Measurements from ENCODE around the gene BRCA2. TPM values are rescaled to one million over a fixed set of nuclear protein-coding genes. Genes with fewer than 3 reads are reported as not detected.

Gene BRCA2
- total and polyA plus RNA-seq, 2 experiments from 2014 or later = 28.6 to 38.7 TPM

DNA sequence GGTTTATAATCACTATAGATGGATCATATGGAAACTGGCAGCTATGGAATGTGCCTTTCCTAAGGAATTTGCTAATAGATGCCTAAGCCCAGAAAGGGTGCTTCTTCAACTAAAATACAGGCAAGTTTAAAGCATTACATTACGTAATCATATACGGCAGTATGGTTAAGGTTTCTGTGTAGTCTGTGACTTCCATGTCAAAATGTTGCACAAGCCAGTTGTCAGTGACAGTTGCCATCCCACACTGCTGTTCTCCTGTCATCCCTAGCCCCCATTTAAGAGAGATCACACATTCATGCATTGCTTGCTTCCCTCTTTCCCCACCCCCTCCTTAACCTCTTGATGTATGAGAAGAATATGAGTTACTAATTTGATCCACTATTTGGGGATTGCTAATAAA, 47.3 kb downstream of the BRCA2 start:
- peaks cover 5% of the 10 kb centered on the region; the same call in 1 of the 2 replicates for H3K36me3 ChIP-seq (ENCODE audit: insufficient read depth)
- Mint-ChIP-seq H3K4me3 (no peak overlapping the region), H3K36me3 (ENCODE audit: low read depth) (peaks cover 31% of the 10 kb centered on the region; the same call in 2 of the 3 replicates), H3K4me1 (no peaks in the 10 kb centered on the region; the same call in 2 of the 3 replicates), H3K27me3 (ENCODE audit: insufficient read depth, low read depth, poor library complexity) (peaks cover 2% of the 10 kb centered on the region), H3K27ac (no peak overlapping the region), H3K9me3 (no peaks in the 10 kb centered on the region; the same call in 2 of the 3 replicates)
- H3K4me1 ChIP-seq (ENCODE audit: insufficient read depth) = no peaks in the 10 kb centered on the region
- ATAC-seq (no peak), DNase-seq (ENCODE audit: low spot score) (no peak)
- no peak overlapping the region for H3K4me2 ChIP-seq
- no peaks in the 10 kb centered on the region for H3K79me2 ChIP-seq (replicated peaks; ENCODE audit: insufficient read depth)
- H4K20me1 ChIP-seq (replicated peaks; ENCODE audit: insufficient read depth) = no peaks in the 10 kb centered on the region
- H3F3A ChIP-seq (replicated peaks; ENCODE audit: low read depth) = no peaks in the 10 kb centered on the region
- no peaks in the 10 kb centered on the region for H3K27me3 ChIP-seq (ENCODE audit: insufficient read depth)
- H3K27ac ChIP-seq (ENCODE audit: low read depth) = no peak overlapping the region
- no peaks in the 10 kb centered on the region for H3K9me2 ChIP-seq (ENCODE audit: insufficient read depth)
- H3K4me3 ChIP-seq = no peak overlapping the region
- H2AFZ ChIP-seq = no peak overlapping the region
- no peak for TF ChIP-seq EZH2 (IDR thresholded peaks at IDR 0.05; ENCODE audit: low read depth, unreplicated experiment)
- TF ChIP-seq, protein P1, sequence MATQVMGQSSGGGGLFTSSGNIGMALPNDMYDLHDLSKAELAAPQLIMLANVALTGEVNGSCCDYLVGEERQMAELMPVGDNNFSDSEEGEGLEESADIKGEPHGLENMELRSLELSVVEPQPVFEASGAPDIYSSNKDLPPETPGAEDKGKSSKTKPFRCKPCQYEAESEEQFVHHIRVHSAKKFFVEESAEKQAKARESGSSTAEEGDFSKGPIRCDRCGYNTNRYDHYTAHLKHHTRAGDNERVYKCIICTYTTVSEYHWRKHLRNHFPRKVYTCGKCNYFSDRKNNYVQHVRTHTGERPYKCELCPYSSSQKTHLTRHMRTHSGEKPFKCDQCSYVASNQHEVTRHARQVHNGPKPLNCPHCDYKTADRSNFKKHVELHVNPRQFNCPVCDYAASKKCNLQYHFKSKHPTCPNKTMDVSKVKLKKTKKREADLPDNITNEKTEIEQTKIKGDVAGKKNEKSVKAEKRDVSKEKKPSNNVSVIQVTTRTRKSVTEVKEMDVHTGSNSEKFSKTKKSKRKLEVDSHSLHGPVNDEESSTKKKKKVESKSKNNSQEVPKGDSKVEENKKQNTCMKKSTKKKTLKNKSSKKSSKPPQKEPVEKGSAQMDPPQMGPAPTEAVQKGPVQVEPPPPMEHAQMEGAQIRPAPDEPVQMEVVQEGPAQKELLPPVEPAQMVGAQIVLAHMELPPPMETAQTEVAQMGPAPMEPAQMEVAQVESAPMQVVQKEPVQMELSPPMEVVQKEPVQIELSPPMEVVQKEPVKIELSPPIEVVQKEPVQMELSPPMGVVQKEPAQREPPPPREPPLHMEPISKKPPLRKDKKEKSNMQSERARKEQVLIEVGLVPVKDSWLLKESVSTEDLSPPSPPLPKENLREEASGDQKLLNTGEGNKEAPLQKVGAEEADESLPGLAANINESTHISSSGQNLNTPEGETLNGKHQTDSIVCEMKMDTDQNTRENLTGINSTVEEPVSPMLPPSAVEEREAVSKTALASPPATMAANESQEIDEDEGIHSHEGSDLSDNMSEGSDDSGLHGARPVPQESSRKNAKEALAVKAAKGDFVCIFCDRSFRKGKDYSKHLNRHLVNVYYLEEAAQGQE (IDR thresholded peaks at IDR 0.05; ENCODE audit: unreplicated experiment) = no peak
- TF ChIP-seq POLR2AphosphoS5 (IDR thresholded peaks at IDR 0.05; ENCODE audit: low read depth) = no peak
- TF ChIP-seq, protein P2, sequence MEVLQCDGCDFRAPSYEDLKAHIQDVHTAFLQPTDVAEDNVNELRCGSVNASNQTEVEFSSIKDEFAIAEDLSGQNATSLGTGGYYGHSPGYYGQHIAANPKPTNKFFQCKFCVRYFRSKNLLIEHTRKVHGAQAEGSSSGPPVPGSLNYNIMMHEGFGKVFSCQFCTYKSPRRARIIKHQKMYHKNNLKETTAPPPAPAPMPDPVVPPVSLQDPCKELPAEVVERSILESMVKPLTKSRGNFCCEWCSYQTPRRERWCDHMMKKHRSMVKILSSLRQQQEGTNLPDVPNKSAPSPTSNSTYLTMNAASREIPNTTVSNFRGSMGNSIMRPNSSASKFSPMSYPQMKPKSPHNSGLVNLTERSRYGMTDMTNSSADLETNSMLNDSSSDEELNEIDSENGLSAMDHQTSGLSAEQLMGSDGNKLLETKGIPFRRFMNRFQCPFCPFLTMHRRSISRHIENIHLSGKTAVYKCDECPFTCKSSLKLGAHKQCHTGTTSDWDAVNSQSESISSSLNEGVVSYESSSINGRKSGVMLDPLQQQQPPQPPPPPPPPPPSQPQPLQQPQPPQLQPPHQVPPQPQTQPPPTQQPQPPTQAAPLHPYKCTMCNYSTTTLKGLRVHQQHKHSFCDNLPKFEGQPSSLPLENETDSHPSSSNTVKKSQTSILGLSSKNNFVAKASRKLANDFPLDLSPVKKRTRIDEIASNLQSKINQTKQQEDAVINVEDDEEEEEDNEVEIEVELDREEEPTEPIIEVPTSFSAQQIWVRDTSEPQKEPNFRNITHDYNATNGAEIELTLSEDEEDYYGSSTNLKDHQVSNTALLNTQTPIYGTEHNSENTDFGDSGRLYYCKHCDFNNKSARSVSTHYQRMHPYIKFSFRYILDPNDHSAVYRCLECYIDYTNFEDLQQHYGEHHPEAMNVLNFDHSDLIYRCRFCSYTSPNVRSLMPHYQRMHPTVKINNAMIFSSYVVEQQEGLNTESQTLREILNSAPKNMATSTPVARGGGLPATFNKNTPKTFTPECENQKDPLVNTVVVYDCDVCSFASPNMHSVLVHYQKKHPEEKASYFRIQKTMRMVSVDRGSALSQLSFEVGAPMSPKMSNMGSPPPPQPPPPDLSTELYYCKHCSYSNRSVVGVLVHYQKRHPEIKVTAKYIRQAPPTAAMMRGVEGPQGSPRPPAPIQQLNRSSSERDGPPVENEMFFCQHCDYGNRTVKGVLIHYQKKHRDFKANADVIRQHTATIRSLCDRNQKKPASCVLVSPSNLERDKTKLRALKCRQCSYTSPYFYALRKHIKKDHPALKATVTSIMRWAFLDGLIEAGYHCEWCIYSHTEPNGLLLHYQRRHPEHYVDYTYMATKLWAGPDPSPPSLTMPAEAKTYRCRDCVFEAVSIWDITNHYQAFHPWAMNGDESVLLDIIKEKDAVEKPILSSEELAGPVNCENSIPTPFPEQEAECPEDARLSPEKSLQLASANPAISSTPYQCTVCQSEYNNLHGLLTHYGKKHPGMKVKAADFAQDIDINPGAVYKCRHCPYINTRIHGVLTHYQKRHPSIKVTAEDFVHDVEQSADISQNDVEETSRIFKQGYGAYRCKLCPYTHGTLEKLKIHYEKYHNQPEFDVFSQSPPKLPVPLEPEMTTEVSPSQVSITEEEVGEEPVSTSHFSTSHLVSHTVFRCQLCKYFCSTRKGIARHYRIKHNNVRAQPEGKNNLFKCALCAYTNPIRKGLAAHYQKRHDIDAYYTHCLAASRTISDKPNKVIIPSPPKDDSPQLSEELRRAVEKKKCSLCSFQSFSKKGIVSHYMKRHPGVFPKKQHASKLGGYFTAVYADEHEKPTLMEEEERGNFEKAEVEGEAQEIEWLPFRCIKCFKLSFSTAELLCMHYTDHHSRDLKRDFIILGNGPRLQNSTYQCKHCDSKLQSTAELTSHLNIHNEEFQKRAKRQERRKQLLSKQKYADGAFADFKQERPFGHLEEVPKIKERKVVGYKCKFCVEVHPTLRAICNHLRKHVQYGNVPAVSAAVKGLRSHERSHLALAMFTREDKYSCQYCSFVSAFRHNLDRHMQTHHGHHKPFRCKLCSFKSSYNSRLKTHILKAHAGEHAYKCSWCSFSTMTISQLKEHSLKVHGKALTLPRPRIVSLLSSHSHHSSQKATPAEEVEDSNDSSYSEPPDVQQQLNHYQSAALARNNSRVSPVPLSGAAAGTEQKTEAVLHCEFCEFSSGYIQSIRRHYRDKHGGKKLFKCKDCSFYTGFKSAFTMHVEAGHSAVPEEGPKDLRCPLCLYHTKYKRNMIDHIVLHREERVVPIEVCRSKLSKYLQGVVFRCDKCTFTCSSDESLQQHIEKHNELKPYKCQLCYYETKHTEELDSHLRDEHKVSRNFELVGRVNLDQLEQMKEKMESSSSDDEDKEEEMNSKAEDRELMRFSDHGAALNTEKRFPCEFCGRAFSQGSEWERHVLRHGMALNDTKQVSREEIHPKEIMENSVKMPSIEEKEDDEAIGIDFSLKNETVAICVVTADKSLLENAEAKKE (CRISPR knock-in tag; IDR thresholded peaks at IDR 0.05) = no peak
- TF ChIP-seq CREB1 (CRISPR knock-in tag; IDR thresholded peaks at IDR 0.05; ENCODE audit: low read depth) = no peak
- no peak for TF ChIP-seq EZH2phosphoT487 (IDR thresholded peaks at IDR 0.05; ENCODE audit: unreplicated experiment)
- no peak for TF ChIP-seq ZNF114 (CRISPR knock-in tag; IDR thresholded peaks at IDR 0.05)
- TF ChIP-seq STAT1 (IDR thresholded peaks at IDR 0.05; ENCODE audit: unreplicated experiment) = no peak
- TF ChIP-seq, protein P3, sequence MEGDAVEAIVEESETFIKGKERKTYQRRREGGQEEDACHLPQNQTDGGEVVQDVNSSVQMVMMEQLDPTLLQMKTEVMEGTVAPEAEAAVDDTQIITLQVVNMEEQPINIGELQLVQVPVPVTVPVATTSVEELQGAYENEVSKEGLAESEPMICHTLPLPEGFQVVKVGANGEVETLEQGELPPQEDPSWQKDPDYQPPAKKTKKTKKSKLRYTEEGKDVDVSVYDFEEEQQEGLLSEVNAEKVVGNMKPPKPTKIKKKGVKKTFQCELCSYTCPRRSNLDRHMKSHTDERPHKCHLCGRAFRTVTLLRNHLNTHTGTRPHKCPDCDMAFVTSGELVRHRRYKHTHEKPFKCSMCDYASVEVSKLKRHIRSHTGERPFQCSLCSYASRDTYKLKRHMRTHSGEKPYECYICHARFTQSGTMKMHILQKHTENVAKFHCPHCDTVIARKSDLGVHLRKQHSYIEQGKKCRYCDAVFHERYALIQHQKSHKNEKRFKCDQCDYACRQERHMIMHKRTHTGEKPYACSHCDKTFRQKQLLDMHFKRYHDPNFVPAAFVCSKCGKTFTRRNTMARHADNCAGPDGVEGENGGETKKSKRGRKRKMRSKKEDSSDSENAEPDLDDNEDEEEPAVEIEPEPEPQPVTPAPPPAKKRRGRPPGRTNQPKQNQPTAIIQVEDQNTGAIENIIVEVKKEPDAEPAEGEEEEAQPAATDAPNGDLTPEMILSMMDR (conservative IDR thresholded peaks at IDR 0.05; ENCODE audit: low read depth in 2 of 2) = no peak
- no peak for TF ChIP-seq NANOG (IDR thresholded peaks at IDR 0.05; ENCODE audit: borderline replicate concordance)
- TF ChIP-seq, protein P4, sequence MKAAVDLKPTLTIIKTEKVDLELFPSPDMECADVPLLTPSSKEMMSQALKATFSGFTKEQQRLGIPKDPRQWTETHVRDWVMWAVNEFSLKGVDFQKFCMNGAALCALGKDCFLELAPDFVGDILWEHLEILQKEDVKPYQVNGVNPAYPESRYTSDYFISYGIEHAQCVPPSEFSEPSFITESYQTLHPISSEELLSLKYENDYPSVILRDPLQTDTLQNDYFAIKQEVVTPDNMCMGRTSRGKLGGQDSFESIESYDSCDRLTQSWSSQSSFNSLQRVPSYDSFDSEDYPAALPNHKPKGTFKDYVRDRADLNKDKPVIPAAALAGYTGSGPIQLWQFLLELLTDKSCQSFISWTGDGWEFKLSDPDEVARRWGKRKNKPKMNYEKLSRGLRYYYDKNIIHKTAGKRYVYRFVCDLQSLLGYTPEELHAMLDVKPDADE (IDR thresholded peaks at IDR 0.05) = no peak
- TF ChIP-seq JUNB (IDR thresholded peaks at IDR 0.05; ENCODE audit: unreplicated experiment) = no peak
- TF ChIP-seq ZNF331 (CRISPR knock-in tag; IDR thresholded peaks at IDR 0.05; ENCODE audit: low read depth) = no peak
